Fibroblast of skin of scalp (primary cell): ENCODE results near the gene TRMT61A.

Experiments used
- DNase-seq: peaks from one replicate; pipeline ENCODE4 v3.0.0-alpha.2; 2013

Gene TRMT61A

GRCh38 chr14:103535891-103536565, 7.0 kb downstream of the TRMT61A start:
- DNase-seq: no peak

- no peak for DNase-seq
Observed at GRCh38 chr14:103536693-103537092, 7.7 kb downstream of the TRMT61A start.

- DNase-seq: no peak
Observed at GRCh38 chr14:103537175-103537990, 8.4 kb downstream of the TRMT61A start.

- DNase-seq: no peak
Observed at GRCh38 chr14:103538291-103539055, 9.5 kb downstream of the TRMT61A start.

- DNase-seq: no peak
Observed at GRCh38 chr14:103539056-103539825, 10.2 kb downstream of the TRMT61A start.

- DNase-seq: no peak
Observed at GRCh38 chr14:103540821-103541708, 12.1 kb downstream of the TRMT61A start.

GRCh38 chr14:103541709-103542604, 13.0 kb downstream of the TRMT61A start:
- DNase-seq: no peak

- DNase-seq: peak; percentile 44
Observed at GRCh38 chr14:103542605-103543088, 13.7 kb downstream of the TRMT61A start.

- no peak for DNase-seq
Observed at GRCh38 chr14:103543140-103543539, 14.1 kb downstream of the TRMT61A start.

- no peak for DNase-seq
Observed at GRCh38 chr14:103543721-103544387, 14.9 kb downstream of the TRMT61A start.

- no peak for DNase-seq
Observed at GRCh38 chr14:103544388-103545218, 15.6 kb downstream of the TRMT61A start.

GRCh38 chr14:103545219-103545914, 16.4 kb downstream of the TRMT61A start:
- no peak for DNase-seq

GRCh38 chr14:103545915-103546651, 17.1 kb downstream of the TRMT61A start:
- no peak for DNase-seq

- peak; percentile 51 for DNase-seq
Observed at GRCh38 chr14:103546652-103547454, 17.9 kb downstream of the TRMT61A start.

- no peak for DNase-seq
Observed at GRCh38 chr14:103547455-103547940, 18.5 kb downstream of the TRMT61A start.

- no peak for DNase-seq
Observed at GRCh38 chr14:103547941-103548462, 19.0 kb downstream of the TRMT61A start.
